Measurements from ENCODE around the gene QSOX2.

Gene QSOX2

DNA sequence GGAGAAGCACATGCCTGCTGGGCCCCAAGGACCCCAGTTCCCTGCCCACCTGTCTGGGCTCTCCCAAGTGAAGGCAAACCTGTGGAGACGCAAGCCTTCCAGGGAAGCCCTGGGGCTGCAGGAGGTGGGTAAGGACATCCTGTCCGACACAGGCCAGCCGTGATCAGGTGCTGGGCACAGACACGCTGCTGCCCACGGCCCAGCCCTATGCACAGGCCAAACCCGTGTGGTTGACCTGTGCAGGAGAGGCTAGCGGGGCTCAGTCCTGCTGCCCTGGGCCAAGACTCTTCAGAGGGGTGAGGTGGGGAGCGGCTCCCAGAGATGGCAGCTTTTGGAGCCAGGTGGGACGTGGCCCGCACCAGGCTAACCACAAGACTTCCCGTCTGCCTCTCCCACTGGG, 55.0 kb downstream of the QSOX2 start:
- DNase-seq (ENCODE audit: low read depth): no peak

DNA sequence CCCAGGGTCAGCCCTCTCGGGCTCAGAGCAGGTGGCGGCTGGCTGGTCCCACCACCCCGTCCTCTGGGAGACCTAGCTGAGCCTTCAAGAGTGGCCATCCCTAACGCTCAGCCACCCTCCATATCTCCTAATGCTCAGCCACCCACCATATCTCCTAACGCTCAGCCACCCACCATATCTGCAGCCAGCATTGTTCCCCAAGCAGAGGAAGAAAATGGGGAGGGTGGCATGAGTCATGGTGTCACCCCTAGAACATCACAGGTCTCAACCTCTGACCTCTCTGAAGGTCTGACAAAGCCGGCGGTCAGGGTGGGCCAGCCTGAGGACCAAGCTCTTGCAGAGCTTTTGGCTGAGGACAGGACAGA, 55.4 kb downstream of the QSOX2 start:
- DNase-seq (ENCODE audit: low read depth): no peak

DNA sequence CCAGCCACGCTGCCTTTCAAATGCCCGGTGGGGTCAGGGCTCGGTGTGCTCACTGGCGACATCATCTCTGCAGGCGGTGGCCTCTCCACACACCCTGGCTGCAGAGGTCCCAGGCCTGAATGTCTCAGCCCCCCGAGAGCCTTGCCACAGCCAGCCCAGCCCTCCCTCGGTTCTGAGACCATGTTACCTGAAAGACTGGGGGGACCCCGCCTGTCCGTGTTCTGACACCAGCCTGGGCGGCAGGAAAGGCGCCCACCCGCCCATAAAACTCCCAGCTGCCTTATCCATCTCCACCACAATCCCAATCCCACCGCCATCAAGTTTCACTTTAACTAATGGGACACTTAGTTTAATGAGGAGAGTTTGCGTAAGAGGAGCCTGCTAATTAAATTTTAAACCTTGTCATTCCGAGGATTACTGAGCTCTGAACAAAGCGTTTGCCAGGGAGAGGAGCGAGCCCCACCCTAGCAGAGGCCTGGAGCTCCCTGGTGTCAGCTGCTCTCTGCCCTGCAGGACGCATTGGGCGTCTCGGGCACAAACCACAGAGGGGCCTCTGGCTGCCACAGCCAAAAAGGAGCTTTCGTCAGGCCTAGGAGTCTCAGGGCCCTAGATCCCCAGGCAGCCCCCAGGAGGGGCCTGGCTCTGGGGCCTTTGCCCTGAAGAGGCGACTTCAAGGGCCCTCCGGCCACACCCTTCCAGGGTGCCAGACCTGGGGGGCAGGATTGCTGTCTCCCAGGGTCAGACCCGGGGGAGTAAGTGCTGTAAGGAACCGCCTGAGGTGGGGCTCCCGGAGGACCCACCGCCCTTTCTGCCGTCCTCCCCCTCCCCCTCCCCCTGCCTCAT, 56.0 kb downstream of the QSOX2 start:
- DNase-seq (ENCODE audit: low read depth): no peak

DNA sequence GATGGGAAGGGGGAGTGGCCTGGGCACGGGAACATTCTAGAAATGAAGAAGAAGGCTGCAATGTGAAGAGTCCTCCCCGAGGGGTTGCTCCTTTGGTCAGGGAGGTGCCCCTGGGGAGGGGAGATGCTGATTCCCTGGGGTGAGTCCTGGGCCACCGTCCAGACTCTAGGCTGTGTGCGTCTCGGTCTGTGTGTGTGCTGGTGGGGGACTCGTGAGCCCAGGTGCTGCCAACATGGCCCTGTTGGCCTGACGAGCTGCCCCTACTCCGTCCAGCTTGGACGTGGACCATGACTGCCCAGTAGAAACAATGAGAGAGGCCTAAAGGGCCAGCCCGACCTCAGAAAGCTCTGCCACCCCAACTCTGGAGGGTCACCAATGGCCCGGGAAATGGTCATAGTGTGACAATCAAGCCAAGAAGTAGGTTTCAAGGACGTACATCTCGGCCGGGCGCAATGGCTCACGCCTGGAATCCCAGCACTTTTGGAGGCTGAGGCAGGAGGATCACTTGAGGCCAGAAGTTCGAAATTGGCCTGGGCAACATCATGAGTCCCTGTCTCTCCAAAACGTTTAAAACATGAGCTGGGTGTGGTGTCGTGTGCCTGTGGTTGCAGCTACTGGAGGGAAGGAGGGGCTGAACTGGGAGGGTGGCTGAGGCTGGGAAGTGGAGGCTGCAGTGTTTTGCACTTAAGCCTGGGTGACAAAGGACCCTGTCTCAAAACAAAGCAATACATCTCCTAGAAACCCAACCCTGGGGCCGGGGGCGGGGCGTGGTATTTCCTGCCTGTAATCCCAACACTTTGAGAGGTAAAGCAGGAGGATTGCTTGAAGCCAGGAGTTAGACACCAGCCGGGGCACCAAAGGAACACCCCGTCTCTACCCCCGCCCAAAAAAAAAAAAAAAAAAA, 57.7 kb downstream of the QSOX2 start:
- no peak for DNase-seq (ENCODE audit: low read depth)

DNA sequence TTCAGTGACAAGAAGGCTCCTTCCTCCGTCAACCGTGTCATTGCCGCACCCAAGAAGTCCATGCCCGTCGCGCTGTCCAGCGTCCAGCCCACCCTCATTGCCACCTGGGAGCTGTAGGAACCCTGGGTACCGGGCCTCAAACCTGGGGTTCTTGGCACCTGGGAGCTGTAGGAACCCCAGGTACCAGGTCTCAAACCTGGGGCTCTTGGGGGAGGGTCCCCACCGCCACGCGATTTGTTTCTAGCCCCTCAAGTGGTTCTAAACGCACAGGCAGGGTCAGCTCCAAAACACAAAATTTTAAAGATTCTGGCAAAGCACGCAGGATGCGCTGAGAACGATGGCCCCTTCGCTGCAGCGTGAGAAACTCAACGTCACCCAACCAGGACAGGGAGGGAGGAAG, 58.4 kb downstream of the QSOX2 start:
- no peak for DNase-seq (ENCODE audit: low read depth)

DNA sequence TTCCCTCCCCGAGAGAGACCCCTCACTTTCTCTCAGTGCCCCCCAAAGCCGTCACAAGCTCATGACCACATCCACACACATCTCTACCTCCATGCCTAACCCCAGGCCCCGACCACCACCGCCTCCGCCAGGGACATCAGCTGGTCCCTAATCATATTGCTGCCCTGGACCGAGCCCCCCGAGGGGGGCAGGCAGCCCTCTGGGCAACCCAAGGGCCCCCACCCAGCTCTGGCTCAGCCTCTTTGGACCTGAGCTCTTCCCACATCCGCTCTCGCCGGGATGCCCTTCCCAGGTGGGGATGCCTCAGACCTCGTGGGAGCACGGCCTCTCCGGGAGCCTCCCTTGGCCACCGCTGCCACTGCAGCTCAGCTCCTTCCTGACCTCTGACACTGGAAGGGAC, 59.2 kb downstream of the QSOX2 start:
- no peak for DNase-seq (ENCODE audit: low read depth)

DNA sequence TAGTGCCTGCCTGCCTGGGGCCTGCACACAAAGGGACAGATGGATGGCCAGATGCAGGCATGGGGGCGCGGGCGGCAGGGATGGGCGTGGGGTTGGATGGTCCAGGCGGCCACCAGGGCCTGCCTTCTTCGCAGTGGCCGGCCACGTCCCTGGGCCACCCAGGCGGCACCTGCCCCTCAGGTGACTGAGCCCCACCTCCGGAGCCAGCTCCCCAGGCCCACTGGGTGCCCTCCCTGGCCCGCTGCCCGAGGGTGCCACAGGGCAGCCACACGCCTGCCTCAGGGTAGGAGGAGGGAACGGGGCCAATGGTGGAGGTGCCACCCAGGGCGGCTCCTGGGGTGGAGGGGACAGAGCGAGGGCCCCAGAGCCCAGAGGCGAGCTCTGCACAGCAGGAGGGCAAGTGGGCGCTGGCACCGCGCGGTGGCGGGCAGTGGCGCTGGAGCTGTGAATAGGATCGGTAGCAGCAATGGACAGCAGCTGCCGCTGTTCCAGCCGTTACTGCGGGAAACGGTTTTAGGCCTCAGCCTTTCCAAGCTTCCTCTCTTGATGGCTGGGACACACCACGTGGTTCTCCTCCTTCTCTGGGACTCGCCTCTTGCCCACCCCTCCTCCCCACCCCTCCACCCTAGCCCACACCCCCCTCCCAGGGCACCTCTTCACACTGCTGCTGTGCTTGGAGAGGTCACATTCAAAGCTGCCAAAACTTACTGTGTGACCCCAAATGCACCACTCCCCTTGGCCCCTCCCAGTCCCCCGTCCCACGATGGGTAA, 59.8 kb downstream of the QSOX2 start:
- no peak for DNase-seq (ENCODE audit: low read depth)

DNA sequence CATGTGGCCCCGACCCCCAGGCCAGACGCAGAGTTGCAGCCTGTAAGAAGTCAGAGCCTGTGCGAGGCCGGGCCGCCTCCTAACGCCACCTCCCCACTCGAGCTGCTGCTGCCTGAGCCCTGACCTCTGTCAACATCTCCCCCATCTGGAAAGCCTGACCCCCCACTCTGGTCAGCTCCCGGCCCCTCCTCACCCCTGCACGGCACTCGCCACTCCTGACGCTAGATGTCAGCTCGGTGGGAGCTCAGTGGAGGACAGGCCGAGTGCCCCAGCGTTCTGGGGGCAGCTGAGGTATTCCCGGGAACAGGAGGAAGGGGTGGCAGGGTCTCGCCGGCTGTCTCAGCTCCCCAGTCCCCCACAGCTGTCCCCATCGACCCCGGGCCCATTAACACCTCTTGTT, 60.5 kb downstream of the QSOX2 start:
- no peak for DNase-seq (ENCODE audit: low read depth)

DNA sequence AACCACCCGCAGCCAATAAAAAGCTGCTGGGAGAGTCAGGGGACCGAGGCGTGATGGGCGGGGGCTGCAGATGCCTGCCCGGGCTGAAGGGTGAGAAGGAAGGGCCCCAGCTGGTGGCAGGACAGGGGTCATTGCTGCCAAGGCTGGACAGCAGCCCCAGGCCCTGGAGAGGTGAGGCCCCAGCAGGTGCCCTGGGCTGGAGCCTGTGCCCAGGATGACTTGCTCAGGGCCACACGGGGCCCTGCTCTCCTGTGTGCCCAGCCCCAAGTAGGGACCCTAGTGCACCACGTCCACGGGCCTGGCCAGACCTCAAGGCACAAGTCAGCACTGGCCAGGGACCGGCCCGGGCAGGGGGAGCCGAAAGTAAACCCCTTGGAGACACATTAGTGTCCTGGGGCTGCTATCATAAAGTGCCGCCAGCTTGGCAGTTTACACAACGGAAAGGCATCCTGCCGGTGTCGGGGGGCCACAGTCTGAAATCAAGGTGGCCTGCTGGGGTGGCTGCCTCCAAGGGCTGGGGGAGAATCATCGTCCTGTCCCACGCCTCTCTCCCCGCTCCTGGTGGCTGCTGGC, 62.7 kb downstream of the QSOX2 start:
- DNase-seq (ENCODE audit: low read depth): no peak

DNA sequence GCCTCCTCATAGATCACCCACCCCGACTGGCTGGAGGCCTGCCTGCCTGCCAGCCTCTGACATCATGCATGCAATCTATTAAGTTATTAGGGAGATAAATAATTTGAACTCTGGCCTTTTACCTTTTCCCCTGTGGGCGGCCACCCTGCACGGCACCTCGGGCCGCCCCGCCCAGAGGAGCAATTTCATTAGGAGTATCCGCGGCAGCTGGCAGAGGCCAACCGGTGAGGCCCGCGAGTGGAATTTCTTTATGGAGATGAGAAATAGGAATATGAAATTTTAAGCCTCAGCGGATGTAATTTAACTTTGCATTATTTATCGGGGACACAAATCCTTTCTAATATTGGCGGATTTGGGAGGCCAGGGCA, 63.2 kb downstream of the QSOX2 start:
- DNase-seq (ENCODE audit: low read depth): no peak

DNA sequence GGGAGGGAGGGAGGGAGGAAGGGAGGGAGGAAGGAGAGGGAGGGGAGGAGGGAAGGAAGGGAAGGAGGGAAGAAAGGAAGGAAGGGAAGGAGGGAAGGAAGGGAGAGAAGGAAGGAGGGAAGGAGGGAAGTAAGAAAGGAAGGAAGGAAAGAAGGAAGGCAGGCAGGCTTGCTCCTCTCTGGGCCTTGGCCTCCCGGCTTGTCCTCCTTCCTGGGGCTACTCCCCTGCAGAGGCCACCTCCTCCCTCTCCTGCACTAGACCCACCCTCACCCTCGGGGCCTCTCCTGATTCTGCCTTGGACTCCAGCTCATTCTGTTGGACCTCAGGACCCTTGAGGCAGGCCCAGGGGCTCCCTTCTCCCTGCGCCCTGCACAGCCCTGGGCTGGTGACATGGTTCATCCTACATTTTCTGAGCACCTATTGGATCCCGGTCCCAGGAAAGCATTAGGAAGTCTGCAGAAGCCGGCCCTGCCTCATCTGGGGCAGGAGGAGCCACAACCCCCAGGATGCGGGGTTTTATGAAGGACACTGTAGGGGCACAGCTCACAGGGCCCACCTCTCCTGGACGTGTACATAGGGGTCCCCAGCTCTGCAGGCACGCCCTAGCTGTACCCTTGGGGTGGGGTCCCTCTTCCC, 63.7 kb downstream of the QSOX2 start:
- no peak for DNase-seq (ENCODE audit: low read depth)

DNA sequence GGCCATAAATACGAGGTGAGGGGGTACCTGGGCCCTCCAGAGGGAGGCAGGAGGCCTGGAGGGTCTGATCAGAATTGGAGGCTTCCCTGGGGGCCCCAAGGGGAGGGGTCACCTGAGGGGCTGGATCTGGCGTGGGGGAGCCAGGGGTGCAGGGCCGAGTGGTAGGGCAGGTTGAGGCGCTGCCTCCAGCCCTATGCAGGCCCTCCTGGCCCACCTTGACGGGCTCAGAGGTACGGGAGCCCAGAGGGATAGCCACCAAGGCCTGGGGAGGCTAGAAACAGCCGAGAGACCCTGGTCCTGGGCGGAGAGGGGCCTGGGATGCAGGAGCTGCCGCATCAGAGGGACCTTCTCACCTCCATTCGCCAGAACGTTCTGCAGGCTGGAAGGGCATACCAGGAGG, 65.0 kb downstream of the QSOX2 start:
- no peak for DNase-seq (ENCODE audit: low read depth)

DNA sequence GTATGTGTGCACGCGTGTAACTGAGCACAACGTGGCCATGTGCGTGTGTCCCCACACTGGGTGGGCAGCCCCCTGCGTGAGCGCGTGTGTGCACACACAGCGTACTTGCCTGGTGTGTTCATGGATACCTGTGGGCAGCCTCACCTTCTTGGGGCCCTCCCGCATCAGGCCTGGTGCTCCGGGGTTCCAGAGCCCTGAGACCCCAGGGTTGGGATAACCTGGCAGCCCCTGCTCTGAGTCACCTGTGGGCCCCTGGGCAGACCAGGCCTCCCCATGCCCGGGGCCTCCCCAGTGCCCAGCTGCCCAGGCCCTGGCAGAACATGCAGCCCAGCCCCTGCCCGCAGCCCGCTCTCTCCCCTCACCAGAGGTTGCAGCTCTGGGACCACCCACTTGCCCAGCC, 65.9 kb downstream of the QSOX2 start:
- DNase-seq (ENCODE audit: low read depth): no peak

DNA sequence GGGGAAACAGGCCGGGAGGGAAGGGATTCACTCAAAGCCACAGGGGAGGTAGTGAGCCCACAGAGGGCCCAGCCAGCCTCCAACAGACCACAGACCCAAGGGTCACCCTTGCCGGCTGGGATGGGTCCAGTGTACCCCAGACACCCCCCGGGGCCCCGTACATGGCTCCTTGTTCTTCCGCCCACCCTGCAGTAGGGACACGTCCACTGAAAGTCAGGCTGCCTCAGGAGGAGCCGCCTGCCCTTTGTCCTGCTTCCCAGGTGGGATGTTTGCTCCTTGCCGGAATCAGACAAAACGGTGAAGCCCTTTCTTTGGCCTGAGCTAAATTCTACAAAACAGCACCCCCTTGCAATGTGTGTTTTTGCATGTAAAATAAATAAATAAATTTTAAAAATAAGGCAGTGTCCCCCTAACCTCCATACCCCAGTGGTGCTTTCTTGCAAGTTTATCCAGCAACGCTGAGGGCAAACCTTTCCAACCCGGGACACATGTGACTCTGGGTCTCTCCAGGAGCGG, 66.5 kb downstream of the QSOX2 start:
- no peak for DNase-seq (ENCODE audit: low read depth)

DNA sequence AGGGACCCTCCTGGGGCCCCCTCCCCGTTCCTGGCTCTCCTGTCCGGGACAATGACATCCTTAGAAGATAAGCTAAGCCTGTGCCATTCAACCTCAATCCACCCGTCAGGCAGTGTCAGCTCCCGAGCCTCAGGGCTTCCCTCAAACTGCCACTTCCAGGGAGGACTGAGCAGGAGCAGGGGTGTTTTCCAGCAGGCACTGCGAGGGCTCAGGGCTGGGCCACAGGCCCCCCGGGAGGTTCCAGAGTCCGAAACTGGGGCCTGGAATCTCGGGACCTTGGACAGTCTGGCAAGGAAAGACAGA, 66.9 kb downstream of the QSOX2 start:
- no peak for DNase-seq (ENCODE audit: low read depth)

DNA sequence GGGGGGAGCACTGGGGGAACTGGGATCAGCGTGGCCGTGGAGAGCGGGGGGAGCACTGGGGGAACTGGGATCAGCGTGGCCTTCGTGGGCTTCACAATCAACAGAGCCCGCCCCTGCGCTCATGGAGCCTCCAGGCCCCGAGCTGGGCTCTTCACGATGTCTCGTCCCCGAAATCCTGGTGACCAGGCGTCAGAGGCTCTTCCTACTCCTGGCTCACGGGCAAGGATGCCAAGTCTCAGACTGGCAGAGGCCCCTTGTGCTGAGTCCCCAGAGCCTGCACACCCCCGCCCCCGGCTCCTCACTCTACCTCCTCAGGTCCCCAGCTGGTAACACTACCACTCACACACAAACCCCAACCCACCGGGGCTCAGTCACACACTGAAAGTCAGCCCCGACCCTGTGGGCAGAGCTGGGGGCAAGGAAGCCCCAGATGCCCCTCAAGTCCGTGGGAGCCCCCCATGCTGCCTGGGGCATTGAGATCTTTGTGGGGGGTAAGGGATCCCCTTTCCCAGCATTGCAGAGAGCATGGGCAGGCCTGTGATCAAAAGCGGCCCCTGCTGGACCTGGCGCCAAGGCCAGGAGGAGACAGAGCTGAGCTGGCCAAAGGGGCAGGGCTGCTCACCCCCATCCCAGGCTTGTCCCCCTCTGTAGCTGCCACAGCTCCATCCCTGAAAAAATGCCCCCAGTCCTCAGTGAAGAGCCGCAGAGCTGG, 67.4 kb downstream of the QSOX2 start:
- DNase-seq (ENCODE audit: low read depth): no peak

DNA sequence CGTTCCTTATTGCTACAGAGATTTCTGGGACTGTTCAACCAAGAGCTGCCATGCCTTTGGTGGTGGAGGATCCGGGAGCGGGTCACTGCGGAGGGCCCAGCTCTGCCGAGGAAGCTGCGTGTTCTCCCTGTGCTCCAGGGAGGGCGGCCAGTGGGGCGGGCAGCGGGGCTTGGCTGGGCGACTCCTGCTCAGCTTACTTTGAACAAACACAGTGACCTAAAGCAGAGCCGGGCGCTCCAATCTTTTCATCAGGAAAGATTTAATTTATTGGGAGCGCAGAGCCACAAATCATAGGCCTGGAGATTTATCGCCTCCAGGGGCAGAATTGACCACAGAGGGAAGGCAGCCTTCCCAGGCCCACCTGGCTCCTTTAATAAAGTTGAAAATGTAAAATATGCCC, 68.4 kb downstream of the QSOX2 start:
- DNase-seq (ENCODE audit: low read depth): no peak

DNA sequence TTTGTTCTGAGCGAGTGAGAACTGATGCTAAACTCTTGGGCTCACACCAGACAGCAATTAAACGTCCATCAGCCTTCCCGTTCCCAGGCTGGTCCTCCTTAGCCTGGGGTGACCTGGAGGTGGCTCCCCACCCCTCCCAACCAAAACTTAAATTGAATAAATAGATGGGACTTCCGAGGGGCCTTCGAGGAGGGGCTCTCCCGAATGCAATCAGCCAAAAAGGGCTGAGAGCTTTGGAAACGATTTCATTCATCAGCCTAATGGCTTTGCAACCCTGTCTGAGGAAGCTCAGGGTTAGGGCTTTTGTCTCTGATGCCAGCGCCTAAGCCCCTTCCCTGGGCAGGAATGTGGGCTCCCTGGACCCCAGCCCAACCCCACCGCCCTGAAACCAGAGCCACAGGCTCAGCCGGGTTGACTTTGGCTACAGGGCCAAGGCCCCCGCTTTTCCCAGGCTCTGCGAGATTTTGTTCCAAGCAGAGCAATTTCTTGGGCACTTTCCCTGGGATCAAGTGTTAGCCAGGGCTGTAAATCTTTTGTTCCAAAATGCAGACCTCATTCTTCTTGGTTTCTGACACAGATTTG, 69.9 kb downstream of the QSOX2 start:
- no peak for DNase-seq (ENCODE audit: low read depth)

DNA sequence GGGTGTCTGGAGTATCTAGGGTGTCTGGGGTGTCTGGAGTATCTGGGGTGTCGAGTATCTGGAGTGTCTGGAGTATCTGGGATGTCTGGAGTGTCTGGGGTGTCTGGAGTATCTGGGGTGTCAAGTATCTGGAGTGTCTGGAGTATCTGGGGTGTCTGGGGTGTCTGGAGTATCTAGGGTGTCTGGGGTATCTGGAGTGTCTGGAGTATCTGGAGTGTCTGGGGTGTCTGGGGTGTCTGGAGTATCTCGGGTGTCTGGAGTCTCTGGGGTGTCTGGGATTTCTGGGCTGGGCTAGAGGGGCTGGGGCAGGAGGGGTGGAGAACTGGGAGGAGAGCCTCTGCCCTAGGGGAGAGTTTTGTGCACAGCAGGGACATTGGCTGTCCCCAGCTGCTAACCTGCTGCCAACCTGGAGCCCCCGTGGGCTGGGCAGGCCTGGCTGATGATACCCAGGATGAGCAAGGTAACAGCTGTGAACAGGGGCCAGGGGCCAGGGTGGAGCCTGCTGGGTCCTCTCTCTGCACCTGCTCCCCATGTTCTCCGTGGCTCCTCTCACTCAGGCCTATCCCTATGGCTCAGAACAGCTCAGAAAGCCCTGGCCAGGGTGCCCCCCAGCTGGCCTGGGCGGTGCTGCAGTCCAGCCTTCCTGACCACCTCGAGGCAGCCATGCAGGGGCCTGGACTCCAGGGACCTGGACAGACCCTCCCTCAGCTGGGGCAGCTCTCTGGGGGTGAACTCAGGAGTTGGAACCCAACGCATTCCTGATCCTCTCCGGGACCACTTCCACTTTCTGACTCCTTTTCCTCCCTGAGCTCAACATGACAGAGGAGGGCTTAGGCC, 70.6 kb downstream of the QSOX2 start:
- no peak for DNase-seq (ENCODE audit: low read depth)

All from fibroblast of gingiva (primary cell).